Chondrocyte (in vitro differentiated cells): ENCODE measurements around the gene PHACTR4. TPM values are rescaled to one million over a fixed set of nuclear protein-coding genes. Genes with fewer than 3 reads are reported as not detected.

Source experiments
- DNase-seq: peaks from one replicate; pipeline ENCODE4 v3.0.0; 2021; ENCODE audit warnings: mixed read lengths, low spot score
- H3K27ac Mint-ChIP-seq: one replicate; pipeline ENCODE4 v1.8.0; 2021; ENCODE audit warnings: mild to moderate bottlenecking, moderate library complexity, mixed read lengths; ENCODE audit not compliant: unreplicated experiment
- H3K27me3 Mint-ChIP-seq: 2 replicates; pipeline ENCODE4 v1.8.0; 2021; ENCODE audit warnings: low read depth, mixed read lengths
- H3K36me3 Mint-ChIP-seq: 2 replicates; pipeline ENCODE4 v1.8.0; 2021; ENCODE audit warnings: low read depth, mixed read lengths
- H3K4me1 Mint-ChIP-seq: 2 replicates; pipeline ENCODE4 v1.8.0; 2021; ENCODE audit warnings: low read depth, mild to moderate bottlenecking, mixed read lengths
- H3K4me3 Mint-ChIP-seq: one replicate; pipeline ENCODE4 v1.8.0; 2021; ENCODE audit warnings: mild to moderate bottlenecking, moderate library complexity, mixed read lengths; ENCODE audit not compliant: unreplicated experiment
- H3K9me3 Mint-ChIP-seq: 2 replicates; pipeline ENCODE4 v1.8.0; 2021; ENCODE audit warnings: low read depth, mixed read lengths
- total RNA-seq: library from RNA; stranded (reverse); gene quantifications from 3 replicates; pipeline ENCODE4 v1.2.1, GENCODE V29; 2021
- TF ChIP-seq, protein P1 (sequence below): fragments of 200-600 bp; sonication (generic); IDR thresholded peaks from 2 replicates; pipeline ENCODE4 v1.5.0; 2021; ENCODE audit warnings: antibody characterized with exemption, mild to moderate bottlenecking, moderate library complexity

Gene PHACTR4
- total RNA-seq, 1 donor from 2014 or later = 39.9 TPM

- no peaks in the 10 kb centered on the region for H3K9me3 Mint-ChIP-seq
- H3K4me3 Mint-ChIP-seq = no peak overlapping the region
- no peak for DNase-seq
- H3K36me3 Mint-ChIP-seq = peaks cover 2% of the 10 kb centered on the region
- peak overlapping the region; percentile 32 for H3K27ac Mint-ChIP-seq
- TF ChIP-seq, protein P1, sequence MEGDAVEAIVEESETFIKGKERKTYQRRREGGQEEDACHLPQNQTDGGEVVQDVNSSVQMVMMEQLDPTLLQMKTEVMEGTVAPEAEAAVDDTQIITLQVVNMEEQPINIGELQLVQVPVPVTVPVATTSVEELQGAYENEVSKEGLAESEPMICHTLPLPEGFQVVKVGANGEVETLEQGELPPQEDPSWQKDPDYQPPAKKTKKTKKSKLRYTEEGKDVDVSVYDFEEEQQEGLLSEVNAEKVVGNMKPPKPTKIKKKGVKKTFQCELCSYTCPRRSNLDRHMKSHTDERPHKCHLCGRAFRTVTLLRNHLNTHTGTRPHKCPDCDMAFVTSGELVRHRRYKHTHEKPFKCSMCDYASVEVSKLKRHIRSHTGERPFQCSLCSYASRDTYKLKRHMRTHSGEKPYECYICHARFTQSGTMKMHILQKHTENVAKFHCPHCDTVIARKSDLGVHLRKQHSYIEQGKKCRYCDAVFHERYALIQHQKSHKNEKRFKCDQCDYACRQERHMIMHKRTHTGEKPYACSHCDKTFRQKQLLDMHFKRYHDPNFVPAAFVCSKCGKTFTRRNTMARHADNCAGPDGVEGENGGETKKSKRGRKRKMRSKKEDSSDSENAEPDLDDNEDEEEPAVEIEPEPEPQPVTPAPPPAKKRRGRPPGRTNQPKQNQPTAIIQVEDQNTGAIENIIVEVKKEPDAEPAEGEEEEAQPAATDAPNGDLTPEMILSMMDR = no peak
- H3K4me1 Mint-ChIP-seq = peaks cover 26% of the 10 kb centered on the region
- no peaks in the 10 kb centered on the region for H3K27me3 Mint-ChIP-seq
Observed at GRCh38 chr1:28412731-28413130, 43.2 kb downstream of the PHACTR4 start.

DNA sequence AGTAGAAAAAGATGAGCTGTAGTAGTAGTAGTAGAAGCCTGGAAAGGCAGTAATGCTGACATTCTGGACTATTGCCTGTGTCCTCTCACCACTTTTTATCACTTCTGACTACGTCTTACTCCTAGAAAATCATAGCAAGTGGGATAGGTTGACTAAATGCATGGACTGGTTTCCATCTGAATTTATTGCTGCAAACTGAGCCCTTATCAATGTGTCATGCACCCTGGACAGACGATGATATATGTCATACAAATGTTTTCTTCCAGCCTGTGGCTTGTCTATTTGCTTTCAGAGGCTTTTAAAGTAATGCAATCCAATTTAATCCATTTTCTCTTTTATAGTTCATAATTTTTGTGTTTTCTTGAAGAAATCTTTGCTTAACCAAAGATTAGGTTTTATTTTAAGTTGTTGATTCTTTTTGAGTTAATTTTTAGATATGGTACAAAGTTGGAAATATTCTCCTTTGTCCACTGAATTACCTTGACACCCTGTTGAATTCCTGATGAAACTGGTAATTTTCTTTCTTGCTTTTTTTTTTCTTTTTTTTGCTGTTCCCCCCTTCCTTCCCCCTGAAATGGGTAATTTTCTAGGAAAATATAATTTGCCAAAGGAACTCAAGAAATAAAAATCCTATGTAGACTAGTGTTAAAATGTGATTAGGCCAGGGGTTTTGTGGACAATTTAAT, 47.1 kb downstream of the PHACTR4 start:
- Mint-ChIP-seq H3K4me1 (peaks cover 36% of the 10 kb centered on the region), H3K36me3 (peaks cover 2% of the 10 kb centered on the region), H3K27ac (peak overlapping the region; percentile 97), H3K27me3 (no peaks in the 10 kb centered on the region), H3K4me3 (no peak overlapping the region), H3K9me3 (no peaks in the 10 kb centered on the region)
- TF ChIP-seq, protein P1 = no peak
- no peak for DNase-seq

DNA sequence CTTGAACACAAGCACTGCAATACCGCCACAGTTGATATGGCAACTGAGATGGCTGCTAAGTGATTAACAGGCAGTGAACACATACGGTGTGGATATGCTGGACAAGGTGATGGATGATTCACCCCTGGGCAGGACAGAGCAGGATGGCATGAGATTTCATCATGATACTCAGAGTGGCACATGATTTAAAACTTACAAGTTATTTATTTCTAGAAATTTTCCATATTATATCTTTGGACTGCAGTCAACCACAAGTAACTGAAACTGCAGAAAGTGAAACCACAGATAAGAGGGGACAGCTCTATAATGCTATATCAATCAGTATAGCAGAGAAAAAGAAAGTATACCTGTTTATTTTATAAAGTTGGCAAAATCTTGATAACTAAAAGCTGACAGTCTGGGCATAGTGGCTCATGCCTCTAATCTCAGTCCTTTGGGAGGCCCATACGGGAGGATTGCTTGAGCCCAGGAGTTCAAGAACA, 47.9 kb downstream of the PHACTR4 start:
- TF ChIP-seq, protein P1 = no peak
- peak overlapping the region; percentile 57 for H3K4me3 Mint-ChIP-seq
- peaks cover 1% of the 10 kb centered on the region for H3K36me3 Mint-ChIP-seq
- peaks cover 44% of the 10 kb centered on the region for H3K4me1 Mint-ChIP-seq
- H3K27me3 Mint-ChIP-seq = no peaks in the 10 kb centered on the region
- DNase-seq = no peak
- H3K9me3 Mint-ChIP-seq = no peaks in the 10 kb centered on the region
- H3K27ac Mint-ChIP-seq = peak overlapping the region; percentile 97

DNA sequence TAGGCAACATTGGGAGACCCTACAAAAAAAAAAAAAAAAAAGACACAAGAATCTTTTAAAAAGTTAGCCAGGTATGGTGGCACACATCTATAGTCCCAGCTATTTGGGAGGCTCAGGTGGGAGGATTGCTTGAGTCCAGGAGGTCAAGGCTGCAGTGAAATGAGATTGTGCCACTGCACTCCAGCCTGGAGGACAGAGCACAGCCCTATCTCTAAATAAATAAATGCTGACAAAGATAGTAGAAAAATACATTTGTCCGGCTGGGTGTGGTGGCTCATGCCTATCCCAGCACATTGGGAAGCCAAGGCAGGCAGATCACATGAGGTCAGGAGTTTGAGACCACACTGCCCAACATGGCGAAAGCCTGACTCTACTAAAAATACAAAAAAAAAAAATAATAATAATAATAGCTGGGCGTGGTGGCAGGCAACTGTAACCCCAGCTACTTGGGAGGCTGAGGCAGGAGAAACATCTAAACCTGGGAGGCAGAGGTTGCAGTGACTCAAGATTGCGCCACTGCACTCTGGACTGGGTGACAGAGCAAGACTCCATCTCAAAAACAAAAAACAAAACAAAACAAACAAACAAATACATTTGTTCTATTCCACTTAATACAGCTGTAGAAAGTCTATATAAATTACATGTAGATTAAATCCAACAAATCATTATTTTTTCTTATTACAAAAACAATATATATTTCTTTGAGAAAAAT, 48.5 kb downstream of the PHACTR4 start:
- H3K27me3 Mint-ChIP-seq = no peaks in the 10 kb centered on the region
- peaks cover 1% of the 10 kb centered on the region for H3K36me3 Mint-ChIP-seq
- H3K4me1 Mint-ChIP-seq = peaks cover 46% of the 10 kb centered on the region
- peak overlapping the region; percentile 57 for H3K4me3 Mint-ChIP-seq
- TF ChIP-seq, protein P1 = no peak
- no peaks in the 10 kb centered on the region for H3K9me3 Mint-ChIP-seq
- DNase-seq = no peak
- H3K27ac Mint-ChIP-seq = peak overlapping the region; percentile 97

- H3K27me3 Mint-ChIP-seq = no peaks in the 10 kb centered on the region
- no peak for DNase-seq
- peaks cover 30% of the 10 kb centered on the region for H3K4me1 Mint-ChIP-seq
- peaks cover 1% of the 10 kb centered on the region for H3K36me3 Mint-ChIP-seq
- no peaks in the 10 kb centered on the region for H3K9me3 Mint-ChIP-seq
- H3K4me3 Mint-ChIP-seq = no peak overlapping the region
- peak overlapping the region; percentile 76 for H3K27ac Mint-ChIP-seq
- TF ChIP-seq, protein P1 = no peak
Observed at GRCh38 chr1:28421744-28422143, 52.2 kb downstream of the PHACTR4 start.
